Epithelial cell of prostate (primary cell): ENCODE measurements around the gene MORC2.

Experiments
- DNase-seq: peaks from one replicate; pipeline ENCODE4 v3.0.0-alpha.2; 2011; ENCODE audit warnings: low read depth, low spot score
- H3K27ac ChIP-seq: fragments of 450-650 bp; 2 replicates; pipeline ENCODE4 v1.5.1; 2017; ENCODE audit warnings: mild to moderate bottlenecking

Gene MORC2

DNA sequence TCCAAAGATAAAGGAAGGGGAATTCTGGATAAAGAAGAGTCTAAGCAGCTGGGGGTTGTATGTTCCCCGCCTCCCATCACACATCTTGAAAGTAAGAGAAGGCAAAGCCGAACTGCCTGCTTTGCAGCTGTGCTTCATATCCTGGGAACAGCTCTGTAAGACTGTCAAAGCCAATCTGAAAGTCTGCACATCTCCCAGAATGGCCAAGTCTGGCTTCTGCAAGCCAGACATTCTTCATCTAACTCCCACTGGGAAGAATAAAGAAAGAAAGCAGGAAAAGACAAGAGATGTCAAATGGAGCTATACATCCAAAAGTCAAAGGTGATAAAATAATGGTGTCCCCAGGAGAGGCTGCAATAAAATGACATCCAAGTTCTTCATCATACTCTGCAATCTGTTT lies 15.4 kb downstream of the MORC2 start:
- DNase-seq = no peak

DNA sequence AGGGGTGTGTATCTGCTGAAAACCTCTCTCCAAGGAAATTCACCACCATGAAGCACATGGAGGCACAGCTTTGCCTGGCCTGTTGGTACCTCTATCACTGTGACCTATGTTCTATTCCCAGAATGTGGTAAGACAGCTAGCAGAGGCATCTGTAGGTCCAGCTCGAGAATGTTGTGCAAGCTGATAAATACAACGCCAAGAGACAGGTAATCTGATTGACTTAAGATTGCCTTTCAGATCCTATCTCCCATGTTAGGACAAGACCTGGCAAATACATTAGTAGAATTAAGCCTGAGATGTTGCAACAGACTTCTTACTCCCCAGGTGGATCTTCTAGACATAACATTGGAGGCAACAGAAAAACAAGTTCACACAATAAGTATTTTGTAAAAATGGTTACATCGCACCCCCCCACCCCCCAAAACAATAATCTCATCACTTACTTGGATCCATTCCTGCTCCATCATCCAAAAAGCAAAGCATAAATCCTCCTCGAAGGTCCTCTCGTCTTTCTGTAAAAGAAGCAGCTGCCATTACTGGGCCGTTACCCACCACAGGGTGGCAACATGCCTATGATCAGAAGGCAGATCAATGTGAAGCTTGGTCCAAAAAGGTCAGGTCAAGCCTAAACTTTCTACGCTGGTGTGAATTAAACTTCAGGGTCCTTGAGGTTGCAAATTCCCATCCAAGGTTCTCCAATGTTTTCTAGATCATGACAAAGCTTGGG lies 18.5 kb downstream of the MORC2 start:
- no peak for DNase-seq
- no peak overlapping the region for H3K27ac ChIP-seq

More for the DNA sequence above, 15.4 kb downstream of the MORC2 start:
- H3K27ac ChIP-seq = no peak overlapping the region

DNA sequence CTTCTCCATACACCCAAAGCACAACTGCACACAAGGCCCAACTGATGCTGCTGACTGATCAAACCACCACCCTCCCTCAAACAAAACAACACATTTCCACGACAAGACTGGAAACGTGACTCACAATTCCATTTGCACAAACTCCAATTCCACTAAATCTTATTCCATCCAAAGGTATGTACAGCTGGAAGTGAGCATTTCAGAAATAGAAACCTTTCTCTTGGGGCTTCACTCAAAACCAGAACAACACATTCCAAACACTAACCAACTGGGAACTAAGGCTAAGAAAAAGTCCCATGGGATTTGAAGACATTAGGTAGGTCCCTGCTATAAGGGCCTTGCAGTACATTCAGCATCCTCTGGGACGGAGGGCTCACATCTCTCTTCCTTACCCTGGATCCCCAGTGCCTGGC lies 19.6 kb downstream of the MORC2 start:
- DNase-seq = no peak
- H3K27ac ChIP-seq = no peak overlapping the region

DNA sequence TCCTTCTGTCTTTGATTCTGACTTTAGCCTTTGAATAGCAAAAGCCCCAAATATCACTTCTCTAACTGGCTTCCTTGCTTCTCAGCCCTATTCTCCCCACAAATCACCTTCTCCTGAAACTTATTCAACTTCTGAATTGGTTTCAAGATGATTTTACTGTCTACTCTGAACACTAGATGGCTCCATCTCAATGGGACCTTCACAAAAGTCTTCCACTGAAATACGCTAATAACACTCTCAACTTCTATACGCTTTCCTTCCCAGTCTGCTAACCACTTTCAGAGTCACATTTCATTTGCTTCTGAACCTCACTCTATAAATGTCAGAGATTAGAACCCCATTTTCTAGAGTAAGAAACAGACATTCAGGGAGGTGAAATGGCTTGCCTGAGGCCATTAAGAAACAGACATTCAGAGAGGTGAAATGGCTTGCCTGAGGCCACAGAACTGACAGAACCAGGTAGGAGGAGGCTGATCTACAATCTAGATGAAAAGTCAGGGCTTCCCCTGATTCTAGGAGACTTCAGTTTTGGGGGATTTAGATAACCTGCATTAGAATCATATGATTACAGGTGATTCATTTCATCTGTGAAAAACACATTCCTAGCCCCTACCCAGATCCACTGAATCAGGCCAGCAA lies 20.6 kb downstream of the MORC2 start:
- peak overlapping the region; percentile 69 for H3K27ac ChIP-seq
- DNase-seq = no peak

DNA sequence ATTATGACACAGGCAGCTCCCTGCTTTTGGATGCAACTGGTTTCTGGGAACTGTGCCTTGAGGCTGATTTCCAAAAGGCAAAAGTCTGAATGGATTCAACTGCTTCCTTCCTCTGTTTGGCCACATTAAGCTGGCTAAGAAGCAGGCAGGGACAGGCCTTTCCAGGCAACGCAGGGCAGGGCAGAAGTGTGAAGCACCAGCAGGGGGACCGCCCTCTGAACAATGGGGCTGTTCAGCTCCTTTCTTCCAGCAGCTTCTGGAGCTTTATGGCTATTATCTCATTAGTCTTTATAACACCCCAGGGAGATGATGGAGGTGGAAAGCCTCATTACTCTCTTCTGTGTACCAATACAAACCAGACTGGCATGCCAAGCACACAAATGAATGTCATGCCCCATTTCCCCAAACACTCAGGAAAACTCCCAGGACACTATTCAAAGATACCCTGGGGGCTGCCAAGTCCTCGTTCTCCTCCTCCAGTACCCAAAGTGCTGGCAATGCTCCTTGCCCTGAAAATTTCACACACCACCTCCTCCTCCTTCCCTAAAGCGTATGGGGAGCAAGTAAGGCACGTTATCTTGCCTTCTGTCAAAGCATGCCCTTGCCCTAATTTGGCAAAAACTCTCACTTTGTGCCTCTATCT lies 21.3 kb downstream of the MORC2 start:
- peak overlapping the region; percentile 69 for H3K27ac ChIP-seq
- peak; percentile 70 for DNase-seq

DNA sequence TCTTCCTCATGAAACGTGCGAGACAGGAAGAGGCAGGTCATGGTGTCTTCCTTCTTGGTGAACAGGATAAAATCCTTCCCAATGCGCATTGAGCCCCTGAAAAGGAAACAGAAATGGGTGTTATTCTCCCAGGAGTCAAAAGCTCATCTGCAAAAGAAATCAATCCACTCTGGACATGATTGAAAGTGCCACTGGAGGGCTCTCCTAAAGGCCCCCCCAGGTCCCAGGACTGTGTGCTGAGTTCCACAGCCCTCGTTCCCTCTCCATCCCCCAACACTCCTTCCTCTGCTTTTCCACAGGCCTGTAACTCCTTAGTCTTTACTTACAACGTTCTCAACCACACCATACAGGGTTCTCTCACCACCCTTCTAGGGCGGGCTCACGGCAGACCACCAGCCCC lies 22.2 kb downstream of the MORC2 start:
- DNase-seq = no peak
- H3K27ac ChIP-seq = peak overlapping the region; percentile 69

DNA sequence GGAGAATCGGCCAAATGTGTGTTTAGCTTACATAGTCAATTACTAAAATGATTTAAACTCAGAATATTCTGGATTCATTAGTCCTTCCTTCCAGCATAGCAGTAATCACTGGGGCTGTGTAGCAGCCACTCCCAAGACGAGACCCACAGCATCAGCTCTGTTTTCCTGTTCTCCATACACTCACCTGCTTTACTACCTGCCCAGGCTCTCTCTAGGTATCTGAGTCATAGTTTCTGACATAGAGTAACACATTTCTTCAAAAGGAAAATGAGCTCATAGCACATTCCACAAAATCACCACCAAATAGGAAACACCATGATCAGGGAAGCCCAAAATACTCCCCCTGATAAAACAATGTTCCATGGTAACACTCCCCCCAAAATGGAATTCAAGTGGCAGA lies 22.9 kb downstream of the MORC2 start:
- DNase-seq = peak; percentile 82
- H3K27ac ChIP-seq = peak overlapping the region; percentile 69

DNA sequence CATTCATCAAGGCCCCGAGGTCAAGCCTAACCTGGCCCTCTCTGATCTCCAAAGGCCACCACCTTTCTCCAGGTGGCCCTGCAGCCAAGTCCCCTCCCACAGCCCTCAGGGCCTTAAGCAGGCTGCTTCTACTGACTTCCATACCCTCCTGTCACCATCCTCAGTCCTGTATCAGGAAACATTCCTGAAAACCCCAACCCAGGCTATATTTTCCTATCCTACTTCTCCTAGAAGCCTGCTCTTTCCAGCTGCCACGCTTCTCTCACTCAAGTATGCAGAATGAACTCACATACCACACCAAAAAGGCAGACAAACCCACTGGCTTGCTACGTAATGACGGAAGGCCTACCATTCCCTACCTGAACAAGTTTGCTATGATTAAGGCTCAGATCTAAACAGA lies 23.6 kb downstream of the MORC2 start:
- peak overlapping the region; percentile 69 for H3K27ac ChIP-seq
- no peak for DNase-seq

DNA sequence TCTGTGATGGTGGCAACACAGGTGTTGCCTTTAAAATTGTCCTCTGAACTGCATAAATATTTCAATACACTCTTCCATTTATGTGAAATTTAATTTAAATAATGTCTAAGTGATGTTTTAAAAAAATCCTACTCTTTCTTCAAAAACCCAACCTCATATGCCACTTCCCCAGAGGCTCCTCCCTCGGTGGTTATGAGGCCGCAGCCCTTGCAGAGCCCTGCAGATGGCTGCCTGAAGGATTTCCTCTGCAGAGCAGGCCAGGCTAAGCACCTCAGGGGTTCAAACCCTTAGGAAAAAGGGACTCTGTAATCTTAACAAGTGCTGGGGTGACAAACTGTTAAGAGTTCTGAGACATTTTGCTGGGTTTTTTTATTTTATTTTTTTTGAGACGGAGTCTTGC lies 25.2 kb downstream of the MORC2 start:
- DNase-seq = no peak
- no peak overlapping the region for H3K27ac ChIP-seq

DNA sequence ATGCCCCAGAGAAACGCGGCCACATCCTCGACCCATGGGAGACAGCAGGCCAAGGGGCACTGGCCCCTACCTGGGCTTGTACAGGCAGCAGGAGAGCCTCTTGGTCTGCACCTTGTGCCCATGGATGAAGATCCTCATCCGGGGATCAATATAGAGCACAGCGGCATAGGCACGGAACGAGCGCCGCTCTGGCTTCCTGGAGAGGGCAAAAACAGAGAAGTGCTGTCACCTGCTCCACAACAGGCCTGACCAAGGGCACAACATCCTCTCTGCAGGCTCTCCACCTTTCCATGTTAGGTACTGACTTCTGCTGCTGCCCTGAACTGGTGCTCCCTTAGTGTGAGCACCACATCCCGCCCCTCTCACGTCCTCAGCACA lies 27.2 kb downstream of the MORC2 start:
- H3K27ac ChIP-seq = no peak overlapping the region
- DNase-seq = no peak

DNA sequence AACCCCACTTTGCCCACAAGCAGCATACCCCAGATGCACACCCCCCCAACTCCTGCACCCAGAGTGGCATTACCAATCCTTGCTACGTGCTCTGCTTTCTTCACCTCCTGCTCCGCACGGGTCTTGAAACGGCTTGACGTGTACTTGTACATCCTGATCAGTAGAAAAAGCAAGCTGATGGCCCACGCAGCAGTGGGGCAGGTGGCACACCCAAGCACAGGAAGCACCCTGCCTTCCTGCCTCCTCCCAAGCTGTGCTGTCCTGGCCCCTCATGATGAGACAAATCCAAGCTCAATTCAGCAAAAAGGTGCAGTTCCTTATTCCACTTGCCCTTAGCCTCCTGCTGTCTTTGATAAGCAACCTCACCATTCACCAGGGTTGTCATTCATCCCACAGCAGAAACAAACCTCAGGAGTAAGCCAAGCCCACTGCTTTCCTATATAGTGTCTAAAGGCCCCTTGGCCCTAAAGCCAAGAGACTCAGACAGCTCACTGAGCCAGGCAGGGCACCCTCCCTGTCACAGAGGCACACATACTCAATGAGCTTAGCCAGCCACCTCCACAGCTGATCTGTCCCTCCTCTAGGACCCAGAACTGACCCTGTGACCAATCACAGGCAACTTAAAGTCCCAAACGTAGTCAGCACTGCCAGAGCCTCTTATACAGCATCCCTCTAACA lies 27.8 kb downstream of the MORC2 start:
- DNase-seq = no peak

DNA sequence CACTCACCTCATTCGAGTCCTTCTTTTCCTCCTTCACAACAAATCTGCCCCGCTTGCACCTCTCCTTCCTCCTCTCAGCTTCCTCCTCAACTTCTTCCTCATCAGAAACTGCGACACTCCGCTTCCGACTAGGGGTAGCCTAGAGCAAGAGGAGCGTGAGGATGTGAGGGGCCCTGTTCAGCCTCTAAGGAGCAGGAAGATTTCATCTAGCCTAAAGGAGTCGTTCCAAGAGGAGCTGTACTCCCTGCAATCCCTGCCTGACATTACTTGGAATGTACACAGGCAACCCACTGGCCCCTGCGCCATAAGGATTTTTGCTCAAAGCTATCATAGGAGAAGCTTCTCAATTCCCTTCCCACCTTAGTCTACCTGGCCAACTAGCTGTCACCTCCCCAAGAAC lies 34.5 kb downstream of the MORC2 start:
- no peak overlapping the region for H3K27ac ChIP-seq
- no peak for DNase-seq

More for the DNA sequence above, 27.8 kb downstream of the MORC2 start:
- H3K27ac ChIP-seq = no peak overlapping the region

DNA sequence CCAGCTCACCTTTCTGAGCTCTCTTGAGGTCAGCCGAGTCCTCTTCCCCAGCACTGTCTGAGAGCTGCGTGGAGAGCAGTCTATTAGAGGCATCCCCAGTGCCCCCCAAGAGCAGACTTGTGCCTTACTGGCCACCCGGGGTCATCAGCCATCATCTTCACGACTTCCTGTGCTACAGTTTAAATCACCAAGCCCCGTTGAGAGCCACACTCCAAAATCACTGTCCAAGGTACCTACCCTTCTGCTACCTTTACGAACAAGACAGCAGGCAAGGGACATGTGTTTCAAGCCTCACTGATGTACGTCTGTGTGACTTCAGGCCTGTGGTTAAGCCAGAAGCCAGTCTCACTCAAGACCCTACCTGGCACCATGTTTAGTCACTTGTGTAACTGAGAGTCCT lies 35.1 kb downstream of the MORC2 start:
- H3K27ac ChIP-seq = no peak overlapping the region
- no peak for DNase-seq

DNA sequence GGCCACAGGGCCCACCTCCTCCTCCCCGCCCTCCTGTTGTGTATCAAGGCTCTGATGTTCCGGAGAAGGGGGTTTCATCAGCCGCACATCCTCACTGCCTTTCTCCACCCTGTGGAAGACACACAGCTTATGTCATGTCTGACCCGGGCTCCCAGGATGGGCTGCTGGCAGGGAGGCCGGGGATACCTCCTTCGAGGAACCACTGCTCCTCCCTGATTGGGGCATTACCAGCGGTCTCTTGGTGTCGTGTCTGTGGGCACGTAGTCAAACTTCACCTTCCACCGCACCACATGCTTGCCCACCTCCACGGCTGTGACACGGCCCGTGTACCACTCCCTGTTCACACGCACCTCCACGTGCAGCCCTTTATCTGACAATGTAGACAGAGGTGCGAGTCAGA lies 35.9 kb downstream of the MORC2 start:
- H3K27ac ChIP-seq = no peak overlapping the region
- no peak for DNase-seq

DNA sequence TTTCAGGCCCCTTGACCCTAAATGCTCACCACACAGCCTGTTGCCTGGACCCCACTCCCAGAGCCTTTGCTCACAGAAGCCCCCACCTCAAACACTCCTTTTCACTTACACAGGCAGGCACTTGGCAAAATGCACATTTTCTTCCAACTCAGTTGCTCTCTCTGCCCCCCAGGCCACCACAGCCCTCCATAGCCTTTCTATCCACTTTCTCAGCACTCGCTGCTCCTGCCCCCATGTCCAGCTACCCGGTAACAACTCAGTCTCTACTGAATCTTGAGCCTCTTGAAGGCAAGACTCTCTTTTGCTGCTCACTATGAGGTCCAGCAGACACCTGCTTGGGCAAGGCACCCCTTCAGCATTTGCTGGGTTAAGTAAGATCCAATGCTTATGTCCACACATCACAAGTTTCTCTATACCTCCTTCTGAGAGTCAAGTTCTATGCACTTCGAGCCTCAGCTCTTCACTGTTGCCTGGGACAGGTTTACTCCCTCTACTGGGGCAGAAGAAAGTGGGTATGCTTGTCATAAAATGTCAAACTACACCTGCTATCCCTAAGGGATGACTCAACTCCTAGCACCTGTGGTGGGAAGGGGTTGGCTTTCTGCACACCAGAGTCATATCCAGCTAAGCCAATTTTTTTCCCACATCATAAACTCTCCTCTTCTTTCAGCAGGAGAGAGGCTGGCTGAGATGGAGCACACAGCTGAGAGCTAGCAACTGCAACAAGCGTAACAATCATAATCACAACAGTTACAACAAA lies 36.9 kb downstream of the MORC2 start:
- H3K27ac ChIP-seq = no peak overlapping the region

DNA sequence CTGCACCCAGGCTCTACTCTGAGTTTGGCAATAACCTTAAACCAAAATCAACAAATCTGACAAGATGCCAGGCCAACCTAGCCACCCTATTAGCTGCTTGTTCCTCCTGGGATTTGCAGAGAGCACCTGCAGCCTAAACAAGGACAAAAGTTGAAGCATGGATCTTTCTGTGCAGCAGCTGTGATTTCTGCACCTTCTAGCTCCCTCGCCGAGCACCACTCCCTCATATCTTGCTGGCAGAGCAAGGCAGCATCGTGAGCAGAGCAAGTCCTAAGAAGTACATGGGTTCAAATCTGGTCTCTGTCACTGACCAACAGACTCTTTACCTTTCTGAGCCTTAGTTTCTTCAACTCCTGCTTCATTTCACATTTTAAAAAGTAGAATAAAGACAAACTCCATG lies 38.3 kb downstream of the MORC2 start:
- DNase-seq = no peak
- no peak overlapping the region for H3K27ac ChIP-seq

More for the DNA sequence above, 36.9 kb downstream of the MORC2 start:
- DNase-seq = no peak

DNA sequence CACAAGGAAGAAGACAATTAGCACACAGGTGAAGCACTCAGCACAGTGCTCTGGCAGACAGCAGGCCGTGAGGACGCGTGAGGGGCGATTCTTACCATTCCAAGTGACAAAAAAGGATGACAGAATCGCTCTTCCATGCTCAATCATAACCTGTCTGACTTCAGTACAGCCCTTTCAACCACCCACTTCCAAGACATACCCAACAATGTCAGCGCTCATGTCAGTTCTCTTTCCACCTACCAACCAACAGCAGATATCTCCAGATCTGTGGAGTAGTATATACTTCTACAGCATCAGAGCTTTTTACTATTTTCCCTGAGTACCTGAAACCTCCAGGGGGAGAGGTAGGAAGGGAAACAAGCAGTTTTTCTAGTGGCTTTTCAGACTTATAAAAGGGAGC lies 40.2 kb downstream of the MORC2 start:
- DNase-seq = no peak
- no peak overlapping the region for H3K27ac ChIP-seq

DNA sequence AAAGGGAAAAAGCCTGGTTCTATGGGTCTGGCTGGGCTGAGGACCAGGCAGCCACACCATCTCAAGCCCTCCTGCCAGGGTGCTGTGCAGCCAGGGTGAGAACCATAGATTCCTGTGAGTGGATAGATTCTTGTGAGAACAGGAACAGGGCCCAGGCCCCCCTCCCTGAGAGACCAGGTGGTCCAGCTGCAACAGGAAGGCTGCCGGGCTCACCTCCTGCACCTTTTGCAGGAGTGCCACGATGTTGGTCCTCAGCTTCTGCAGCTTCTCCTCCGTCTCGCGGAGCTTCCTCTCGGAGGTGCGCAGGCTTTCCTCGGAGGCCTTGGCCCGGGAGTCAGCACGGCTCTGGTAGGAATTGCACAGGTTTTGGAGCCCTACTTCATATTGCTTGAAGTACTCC lies 40.8 kb downstream of the MORC2 start:
- no peak for DNase-seq
- no peak overlapping the region for H3K27ac ChIP-seq

DNA sequence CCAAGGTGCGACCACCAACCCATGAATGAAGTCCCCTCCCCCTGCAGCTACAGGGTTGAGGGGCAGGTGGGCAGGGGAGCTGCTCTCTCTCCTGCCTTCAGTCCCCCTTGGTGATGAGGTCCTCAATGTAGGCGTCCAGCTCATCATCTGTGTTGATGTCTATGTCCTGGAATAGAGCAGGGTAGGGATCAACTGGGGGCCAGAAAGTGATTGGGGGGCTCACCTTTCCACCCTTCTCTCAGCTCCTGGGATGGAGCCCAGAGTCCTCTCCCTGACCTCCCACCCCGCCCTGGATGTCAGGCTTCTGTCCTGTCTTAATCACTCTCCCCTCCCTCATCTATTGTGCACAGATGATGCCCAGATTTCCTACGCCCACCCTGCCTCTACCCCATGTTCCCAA lies 41.9 kb downstream of the MORC2 start:
- no peak overlapping the region for H3K27ac ChIP-seq
- DNase-seq = no peak

DNA sequence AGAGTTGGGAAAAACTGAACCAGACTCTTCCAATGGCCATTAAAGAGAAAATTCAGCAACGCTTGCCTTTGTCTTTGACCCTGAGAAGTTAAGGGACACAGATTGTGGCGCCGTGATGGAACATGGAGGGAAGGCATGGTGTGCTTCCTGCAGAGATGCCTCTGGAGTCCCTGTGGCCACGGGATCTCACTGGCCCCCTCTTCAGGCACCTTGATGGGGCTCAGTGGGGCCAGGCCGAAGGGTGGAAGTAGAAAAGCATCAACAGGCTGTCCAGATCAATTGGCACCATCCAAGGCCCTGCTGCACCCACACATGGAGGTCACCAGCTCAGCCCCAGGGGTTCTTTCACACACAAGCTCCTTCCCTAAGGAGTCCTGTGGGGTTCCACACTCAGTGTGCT lies 42.9 kb downstream of the MORC2 start:
- H3K27ac ChIP-seq = no peak overlapping the region
- no peak for DNase-seq
